Effector CD4-positive, alpha-beta T cell (primary cell): ENCODE results near the gene PARK7.

ENCODE experiments used
- DNase-seq: peaks from one replicate; pipeline ENCODE4 v3.0.0-alpha.2; 2020

Gene PARK7

DNA sequence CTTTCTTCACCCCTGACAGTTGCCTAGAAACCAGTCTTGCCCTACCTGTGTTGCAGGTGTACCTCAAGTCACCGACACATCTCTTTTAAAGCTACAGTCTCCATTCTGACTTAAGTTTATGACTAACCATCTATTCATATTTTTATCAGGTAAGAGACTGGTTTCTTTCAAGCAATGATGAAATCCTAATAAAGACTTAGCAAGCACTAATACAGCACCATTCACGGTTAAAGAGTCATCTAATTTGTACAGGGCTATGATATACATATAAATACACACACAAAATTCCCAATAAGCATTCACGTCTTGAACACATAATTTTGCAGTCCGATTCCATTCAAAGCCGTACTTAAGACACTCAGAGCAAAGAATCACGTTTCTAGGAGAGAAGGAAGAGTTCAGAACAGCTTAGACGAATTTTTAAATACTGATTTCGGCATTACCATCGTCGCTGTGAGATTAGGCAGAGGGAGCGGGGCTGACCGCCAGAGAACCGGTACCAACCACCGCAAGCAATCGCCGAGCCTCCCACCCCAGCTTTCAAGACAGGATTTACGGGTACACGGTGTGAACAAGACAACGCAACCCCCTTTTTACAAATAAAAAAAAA is 63.7 kb downstream of the PARK7 start:
- no peak for DNase-seq

GRCh38 chr1:8025671-8026144 is 64.2 kb downstream of the PARK7 start:
- no peak for DNase-seq

DNA sequence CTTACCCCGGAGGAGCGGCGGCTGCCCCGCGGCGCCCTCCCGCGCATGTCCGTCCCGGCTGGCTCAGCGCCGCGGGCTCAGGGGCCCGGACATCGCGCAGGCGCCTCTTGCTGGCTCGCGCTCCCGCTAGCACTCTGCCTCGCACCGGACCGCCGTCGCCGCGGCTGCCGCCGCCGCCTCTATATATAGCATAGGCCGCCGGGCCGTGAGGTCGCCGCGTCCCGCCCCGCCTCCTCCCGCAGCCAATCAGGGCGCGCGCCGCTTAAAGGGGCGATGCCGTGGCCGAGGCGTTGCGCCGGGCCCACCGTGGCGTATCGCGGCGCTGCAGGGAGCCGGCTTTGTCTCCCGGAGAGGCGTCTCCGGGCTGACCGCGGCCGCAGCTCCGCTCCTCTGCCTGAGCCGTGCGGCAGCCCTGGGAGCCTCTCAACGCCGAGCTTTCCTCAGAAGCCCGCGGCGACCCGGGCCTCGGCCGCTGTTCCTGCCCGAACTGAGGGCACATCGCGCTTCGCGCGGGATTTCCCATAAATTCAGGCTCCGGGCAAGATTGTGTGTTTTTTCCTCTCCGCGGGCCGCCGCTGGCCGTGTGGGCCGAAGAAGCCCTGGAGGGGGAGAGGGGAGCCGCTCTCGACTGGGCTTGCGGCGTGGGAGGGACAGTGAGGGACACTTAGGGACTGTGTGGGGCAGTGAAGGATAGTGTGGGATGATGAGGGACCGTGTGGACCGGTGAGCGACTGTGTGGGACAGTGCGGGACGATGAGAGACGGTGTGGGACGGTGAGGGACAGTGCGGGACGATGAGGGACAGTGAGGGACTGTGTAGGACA is 64.9 kb downstream of the PARK7 start, which contains the start of gene ERRFI1:
ERRFI1 (minus strand) TSS at position 157 of the 823 bp plus-strand sequence. CDS start 10,690 bp downstream, outside the sequence.
- DNase-seq, result peak; percentile 80

- no peak for DNase-seq
Measured at GRCh38 chr1:8026976-8027747, 65.7 kb downstream of the PARK7 start.

DNA sequence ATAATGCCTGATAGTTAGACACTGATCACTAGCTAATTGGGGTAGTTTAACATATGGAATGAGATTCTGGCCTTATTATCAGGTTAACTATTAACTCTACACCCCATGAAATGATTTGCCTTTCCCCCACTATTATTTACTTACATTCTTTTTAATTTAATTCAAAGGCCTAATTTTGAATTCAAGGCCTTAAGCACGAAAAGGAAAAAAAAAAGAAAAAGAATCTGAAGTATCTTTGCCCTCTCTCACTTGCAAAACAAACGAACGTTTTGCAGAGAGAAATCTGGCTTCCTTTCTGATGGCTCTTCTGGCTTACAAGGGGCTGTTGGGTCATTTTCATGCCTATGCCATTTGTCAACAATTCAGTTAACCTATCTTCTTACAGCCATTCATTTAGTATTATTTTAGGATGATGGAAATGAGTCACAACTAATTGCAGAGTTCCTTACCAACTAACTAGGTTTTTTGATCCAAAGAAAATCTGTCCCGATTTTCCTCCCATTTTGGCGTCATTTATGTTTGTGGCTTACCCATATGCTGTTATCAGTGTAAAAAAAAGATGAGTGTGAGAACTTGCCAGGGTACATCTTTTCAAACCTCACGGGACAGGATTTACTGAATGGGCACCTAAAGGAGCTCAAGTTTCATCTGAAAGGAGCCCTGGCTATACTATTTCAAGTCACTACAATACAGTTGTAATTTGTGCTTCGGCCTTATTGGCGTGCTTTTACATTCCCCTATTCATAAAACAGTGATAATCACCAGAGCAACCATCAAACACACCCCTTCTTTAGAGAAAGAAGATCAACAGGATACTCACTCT is 66.4 kb downstream of the PARK7 start:
- no peak for DNase-seq

DNA sequence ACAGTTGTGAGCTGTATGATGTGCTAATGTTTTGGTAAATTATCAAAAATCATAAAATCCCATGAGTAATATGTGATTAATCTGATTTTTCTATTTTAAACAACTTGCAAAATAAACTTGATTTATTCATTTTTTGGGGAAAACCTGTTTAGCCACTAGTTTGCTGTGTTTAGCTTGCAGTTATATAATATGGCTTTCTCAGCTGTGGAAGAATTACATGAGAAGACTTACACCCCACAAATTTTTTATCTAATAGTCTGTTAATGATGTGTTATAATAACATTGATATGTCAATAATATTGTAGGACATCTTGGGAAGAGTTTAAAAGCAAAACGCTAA is 67.0 kb downstream of the PARK7 start:
- no peak for DNase-seq

GRCh38 chr1:8031176-8031785 is 69.8 kb downstream of the PARK7 start:
- peak; percentile 19 for DNase-seq

DNA sequence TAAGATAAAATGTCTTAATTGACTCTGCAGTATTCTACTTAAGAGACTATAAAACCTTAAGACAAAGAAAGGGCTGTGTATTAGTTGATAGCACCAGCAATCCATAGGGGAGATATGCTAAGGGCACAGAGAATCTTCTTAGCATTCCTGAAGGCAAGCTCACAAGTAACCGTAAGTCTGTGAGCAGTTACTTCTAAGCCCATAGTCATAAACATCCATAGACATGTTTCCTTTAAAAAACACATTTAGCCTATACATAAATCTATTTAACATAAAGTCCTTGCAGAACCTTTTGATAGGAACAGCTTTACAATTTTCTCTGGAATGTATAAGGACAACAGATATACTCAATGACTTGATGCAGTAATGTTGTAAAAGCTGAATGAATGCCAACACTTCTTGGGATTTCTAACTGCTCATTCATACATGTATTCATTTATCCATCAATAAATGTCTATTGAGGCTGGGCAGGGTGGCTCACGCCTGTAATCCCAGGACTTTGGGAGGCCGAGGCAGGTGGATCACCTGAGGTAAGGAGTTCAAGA is 70.9 kb downstream of the PARK7 start:
- DNase-seq, result no peak

- no peak for DNase-seq
Measured at GRCh38 chr1:8033322-8033721, 71.8 kb downstream of the PARK7 start.
